ENCODE measurements around the gene KCTD17. TPM values are rescaled to one million over a fixed set of nuclear protein-coding genes. Genes with fewer than 3 reads are reported as not detected.

The KCTD17 gene
- total and polyA plus RNA-seq, 2 of the 4 experiments (the other 2 are of a cell fraction), result 28.3 to 37.3 TPM

GRCh38 chr22:37057226-37057625 lies 5.7 kb downstream of the KCTD17 start:
- TF ChIP-seq POLR2A (IDR thresholded peaks at IDR 0.05; ENCODE audit: low read depth, low read length) (no peak), NFE2L2 (IDR thresholded peaks at IDR 0.05; ENCODE audit: low read depth, low read length) (no peak)

More at GRCh38 chr22:37057226-37057625, 5.7 kb downstream of the KCTD17 start:
- H4K5ac ChIP-seq (ENCODE audit: low read depth, low read length), result no peak overlapping the region
- H3K4me2 ChIP-seq (ENCODE audit: low read depth, low read length), result no peak overlapping the region
- H3K4ac ChIP-seq (ENCODE audit: low read depth, low read length), result no peak overlapping the region
- H3K9me1 ChIP-seq (ENCODE audit: insufficient read depth, low read length), result peaks cover 7% of the 10 kb centered on the region; the same call in 1 of the 2 replicates
- BruUV-seq (replicated peaks), result no TSS peak
- ChIA-PET POLR2A (ENCODE audit: unreplicated experiment) (no interaction called here), CTCF (no interaction called here)
- no peaks in the 10 kb centered on the region for H3K27me3 ChIP-seq (ENCODE audit: control insufficient read depth, insufficient read depth, low read length)
- intact Hi-C loops (cut with micrococcal nuclease), result no loop called here
- no peak overlapping the region for H3K56ac ChIP-seq (ENCODE audit: extremely low read depth, insufficient read depth, low read length)
- H3K4me1 ChIP-seq (ENCODE audit: control insufficient read depth, insufficient read depth, low read length), result peaks cover 3% of the 10 kb centered on the region; the same call in 1 of the 2 replicates
- no peak overlapping the region for H3K9ac ChIP-seq (ENCODE audit: low read depth, low read length)
- H3K18ac ChIP-seq (ENCODE audit: low read depth, low read length), result no peak overlapping the region
- peaks cover 6 to 12% of the 10 kb centered on the region in 2 experiments; a peak in 3 of 4 replicates for H3K79me1 ChIP-seq (ENCODE audit: low read depth in 1 of 2, low read length in 2 of 2)
- H3K36me3 ChIP-seq (ENCODE audit: control insufficient read depth, insufficient read depth, low read length), result peaks cover 41% of the 10 kb centered on the region
- no peak for DNase-seq
- no peak overlapping the region for H2AFZ ChIP-seq (replicated peaks; ENCODE audit: low read length, poor library complexity)
- H2BK120ac ChIP-seq (ENCODE audit: low read depth, low read length), result no peak overlapping the region
- no peak overlapping the region for H3K27ac ChIP-seq (ENCODE audit: insufficient read depth, low read length)
- H2AK9ac ChIP-seq (replicated peaks; ENCODE audit: low read depth, low read length, poor library complexity), result no peak overlapping the region
- WGBS, 2 experiments (ENCODE audit: extremely low coverage in 2 of 2, insufficient read length in 1 of 2), result no CpG with 5 or more reads among the region's 9 CpGs
- no peak for ATAC-seq (ENCODE audit: low read depth)
- H3K14ac ChIP-seq (replicated peaks; ENCODE audit: low read depth, low read length), result no peak overlapping the region
- no peaks in the 10 kb centered on the region for H4K20me1 ChIP-seq (ENCODE audit: insufficient read depth, low read length)
- no peak overlapping the region for H2BK5ac ChIP-seq (ENCODE audit: low read depth, low read length, poor library complexity, severe bottlenecking)
- dilution Hi-C loops (cut with HindIII; ENCODE audit: low sequenced_read_pairs, unreplicated experiment), result no loop called here
- H3K4me3 ChIP-seq (ENCODE audit: insufficient read depth, low read depth, low read length), result no peak overlapping the region
- no peak overlapping the region for H4K8ac ChIP-seq (ENCODE audit: low read depth in 2 of 2, low read length in 2 of 2)
- in situ Hi-C loops (cut with MboI; ENCODE audit: low sequenced_read_pairs), result no loop called here
- no peak overlapping the region for H2BK15ac ChIP-seq (ENCODE audit: low read depth, low read length)
- H2BK20ac ChIP-seq (ENCODE audit: low read depth, low read length), result no peak overlapping the region
- H2AK5ac ChIP-seq (ENCODE audit: low read depth, low read length), result no peak overlapping the region
- H3K9me3 ChIP-seq (ENCODE audit: control insufficient read depth, insufficient read depth, low read length), result no peaks in the 10 kb centered on the region
- no peak overlapping the region for H3K23ac ChIP-seq (ENCODE audit: low read depth, low read length)
- H4K91ac ChIP-seq (ENCODE audit: insufficient read depth, low read depth, low read length), result no peak overlapping the region

Data from IMR-90 (cell line).